Tibial nerve (tissue), 4 donors: Measurements from ENCODE around the gene MRPL37. TPM values are rescaled to one million over a fixed set of nuclear protein-coding genes. Genes with fewer than 3 reads are reported as not detected.

Experiments
- DNase-seq, 2 donors: peaks; one replicate each; pipeline ENCODE4 v3.0.0-alpha.2; 2019; ENCODE audit warnings: low spot score in 2 of 2
- H3K27ac ChIP-seq, 4 donors: fragments of 200-600 bp; sonication (generic) in 3 of 4; one replicate each; pipeline ENCODE4 v1.5.1; 2017 to 2019; ENCODE audit warnings: mild to moderate bottlenecking in 1 of 4
- H3K27me3 ChIP-seq, 2 donors: fragments of 200-600 bp; sonication (generic) in 1 of 2; one replicate each; pipeline versions ENCODE4 v1.5.1 to v1.6.0; 2017 to 2019
- H3K36me3 ChIP-seq, 3 donors: fragments of 200-600 bp; sonication (generic); one replicate each; pipeline ENCODE4 v1.5.1; 2018 to 2019
- H3K4me1 ChIP-seq, 4 donors: fragments of 200-600 bp; sonication (generic) in 3 of 4; one replicate each; pipeline ENCODE4 v1.5.1; 2017 to 2019
- H3K4me3 ChIP-seq, 4 donors: fragments of 200-600 bp; sonication (generic) in 3 of 4; one replicate each; pipeline ENCODE4 v1.5.1; 2017 to 2019; ENCODE audit warnings: mild to moderate bottlenecking in 1 of 4, moderate library complexity in 1 of 4
- H3K9me3 ChIP-seq, 4 donors: fragments of 200-600 bp; sonication (generic) in 3 of 4; one replicate each; pipeline ENCODE4 v1.5.1; 2017 to 2019
- CTCF ChIP-seq, 5 experiments: fragments of 200-600 bp in 3 of 5; fragments of 450-650 bp in 2 of 5; sonication (generic) in 3 of 5; IDR thresholded peaks; one replicate each; pipeline ENCODE4 v1.5.1; 2016 to 2019; ENCODE audit warnings: antibody characterized with exemption in 5 of 5, mild to moderate bottlenecking in 3 of 5, moderate library complexity in 2 of 5
- EP300 ChIP-seq, 2 donors: sonication (generic); formaldehyde crosslinking; IDR thresholded peaks; one replicate each; pipeline ENCODE4 v1.6.1; 2017; ENCODE audit warnings: antibody characterized with exemption in 2 of 2, mild to moderate bottlenecking in 1 of 2
- POLR2A ChIP-seq, 2 donors: fragments of 450-650 bp; IDR thresholded peaks; one replicate each; pipeline ENCODE4 v1.6.1; 2017; ENCODE audit warnings: antibody characterized with exemption in 2 of 2, mild to moderate bottlenecking in 2 of 2, moderate library complexity in 2 of 2
- WGBS, 2 donors: methylation state at CpG; one replicate each; pipeline ENCODE4 v1.1.5; 2018; 5-methylcytosine and 5-hydroxymethylcytosine counted together
- total RNA-seq, 4 donors: library from RNA; depleted of rRNA; stranded (reverse); fragments of >200 nt; gene quantifications; one replicate each; pipeline ENCODE4 v1.1.0, GENCODE V29; 2016

Gene MRPL37
- total RNA-seq, 4 donors from 2014 or later, result 39.5 to 60.6 (median 44.3) TPM

DNA sequence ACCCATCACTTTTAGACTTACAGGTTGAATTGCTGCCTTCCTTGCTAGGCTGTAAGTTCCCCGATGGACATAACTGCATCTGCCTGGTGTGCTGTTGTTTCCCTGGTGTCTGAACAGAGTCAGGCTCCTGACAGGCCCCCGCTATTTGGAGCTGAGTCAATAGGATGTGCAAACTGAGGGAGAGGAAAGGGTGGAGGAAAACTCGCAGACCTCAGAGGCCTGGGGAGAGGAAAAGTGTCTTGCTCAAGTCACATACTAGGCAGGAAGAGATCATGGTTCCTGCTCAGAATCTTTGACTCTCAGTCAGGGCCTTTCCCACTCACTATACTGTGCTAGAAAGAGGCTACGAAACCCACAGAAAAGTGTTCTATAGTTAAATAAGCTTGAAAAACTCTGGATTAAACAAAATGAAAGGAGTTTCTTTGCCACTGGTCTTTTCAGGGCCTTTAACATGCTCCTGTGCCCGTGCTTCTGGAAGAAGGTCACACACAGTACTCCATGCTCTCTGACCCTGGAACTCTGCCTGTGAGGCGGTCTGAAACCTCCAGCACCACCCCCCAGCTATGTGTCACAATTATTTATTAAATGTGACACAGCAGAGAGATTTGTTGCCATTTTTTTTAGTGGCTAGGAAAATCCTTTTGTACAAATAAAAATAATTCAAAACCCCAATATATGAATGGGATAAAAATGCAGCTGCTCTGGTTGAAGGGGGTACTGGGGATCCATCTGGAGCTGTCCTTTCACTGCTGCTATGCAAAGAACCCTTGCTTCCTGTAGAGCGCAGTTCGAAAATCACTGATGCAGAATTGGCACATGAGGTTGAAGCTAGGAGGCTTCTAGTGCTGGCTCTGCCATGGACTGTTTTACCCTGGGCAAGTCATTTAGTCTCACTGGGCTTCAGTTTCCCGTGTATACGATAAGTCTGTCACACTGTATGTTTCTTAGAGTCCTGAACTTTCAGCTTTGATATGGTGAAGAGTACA, 27.1 kb upstream of the MRPL37 start:
- H3K4me1 ChIP-seq, result no peaks in the 10 kb centered on the region
- DNase-seq, result no peak
- no peaks in the 10 kb centered on the region for H3K9me3 ChIP-seq
- 65 to 71% methylated on average over 10 of the region's 10 CpGs for WGBS, 2 donors
- no peak overlapping the region for H3K4me3 ChIP-seq
- TF ChIP-seq CTCF (IDR thresholded peaks at IDR 0.05), result no peak
- peaks cover 0 to 51% (median 0%) of the 10 kb centered on the region in 3 donors for H3K36me3 ChIP-seq
- H3K27ac ChIP-seq, result no peak overlapping the region
- H3K27me3 ChIP-seq, result no peaks in the 10 kb centered on the region

- no peaks in the 10 kb centered on the region for H3K4me1 ChIP-seq
- no peak overlapping the region for H3K27ac ChIP-seq
- no peak for DNase-seq
- no peak for TF ChIP-seq CTCF (IDR thresholded peaks at IDR 0.05)
- TF ChIP-seq EP300 (IDR thresholded peaks at IDR 0.05), result no peak
- TF ChIP-seq POLR2A (IDR thresholded peaks at IDR 0.05), result no peak
- peaks cover 0 to 58% (median 0%) of the 10 kb centered on the region in 3 donors for H3K36me3 ChIP-seq
- 63 to 70% methylated on average over 9 of the region's 9 CpGs for WGBS, 2 donors
- no peak overlapping the region for H3K4me3 ChIP-seq
- no peaks in the 10 kb centered on the region for H3K9me3 ChIP-seq
- no peaks in the 10 kb centered on the region for H3K27me3 ChIP-seq
Measured at GRCh38 chr1:54173681-54174080, 26.3 kb upstream of the MRPL37 start.

- Histone ChIP-seq H3K4me1 (no peaks in the 10 kb centered on the region), H3K4me3 (no peak overlapping the region), H3K9me3 (no peaks in the 10 kb centered on the region), H3K27me3 (no peaks in the 10 kb centered on the region), H3K36me3 (peaks cover 0 to 63% (median 0%) of the 10 kb centered on the region in 3 donors), H3K27ac (no peak overlapping the region)
- TF ChIP-seq CTCF (IDR thresholded peaks at IDR 0.05) (no peak), POLR2A (IDR thresholded peaks at IDR 0.05) (no peak), EP300 (IDR thresholded peaks at IDR 0.05) (no peak)
- DNase-seq, result no peak
- 87 to 93% methylated on average over 4 of the region's 4 CpGs for WGBS, 2 donors
Measured at GRCh38 chr1:54174106-54174505, 25.9 kb upstream of the MRPL37 start.

- Histone ChIP-seq H3K4me3 (no peak overlapping the region), H3K36me3 (peaks cover 0 to 80% (median 0%) of the 10 kb centered on the region in 3 donors), H3K27me3 (no peaks in the 10 kb centered on the region), H3K4me1 (no peaks in the 10 kb centered on the region), H3K27ac (no peak overlapping the region), H3K9me3 (peaks cover 0 to 3% (median 0%) of the 10 kb centered on the region in 4 donors)
- DNase-seq, result no peak
- 85 to 92% methylated on average over 6 of the region's 6 CpGs for WGBS, 2 donors
- TF ChIP-seq EP300 (IDR thresholded peaks at IDR 0.05) (no peak), POLR2A (IDR thresholded peaks at IDR 0.05) (no peak)
Measured at GRCh38 chr1:54176621-54177327, 23.2 kb upstream of the MRPL37 start.

DNA sequence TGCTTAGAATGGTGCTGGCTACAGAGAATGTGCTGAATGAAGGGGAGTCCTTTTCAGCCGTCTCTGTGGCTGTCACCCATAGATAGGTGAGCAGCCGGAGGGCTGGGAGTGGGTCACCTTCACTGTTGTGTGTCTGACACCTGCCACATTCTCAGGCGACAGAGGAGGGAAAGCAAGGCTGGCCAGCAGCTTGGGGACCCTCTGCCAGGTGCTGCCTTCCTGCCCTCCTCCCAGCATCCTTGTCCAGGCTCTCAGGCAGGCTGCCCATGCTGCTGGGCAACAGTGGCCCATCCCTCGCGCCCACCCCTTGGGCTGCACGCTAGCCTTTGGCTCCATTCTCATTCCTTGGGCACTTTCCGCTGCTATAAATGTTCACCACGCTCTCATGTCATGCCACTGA, 22.2 kb upstream of the MRPL37 start:
- no peak for TF ChIP-seq POLR2A (IDR thresholded peaks at IDR 0.05)
- no peak for TF ChIP-seq EP300 (IDR thresholded peaks at IDR 0.05)
- no peak for TF ChIP-seq CTCF (IDR thresholded peaks at IDR 0.05)
- Histone ChIP-seq H3K27ac (no peak overlapping the region), H3K4me3 (no peak overlapping the region), H3K9me3 (peaks cover 0 to 3% (median 0%) of the 10 kb centered on the region in 4 donors), H3K4me1 (no peaks in the 10 kb centered on the region), H3K27me3 (no peaks in the 10 kb centered on the region), H3K36me3 (peaks cover 0 to 87% (median 0%) of the 10 kb centered on the region in 3 donors)
- no peak for DNase-seq
- WGBS, 2 donors, result 87 to 94% methylated on average over 8 of the region's 8 CpGs
